Brain microvascular endothelial cell (primary cell): Measurements from ENCODE around the gene STAMBP.

Experiments used
- DNase-seq: peaks from one replicate; pipeline ENCODE4 v3.0.0-alpha.2; 2020
- H3K27ac ChIP-seq: fragments of 250-450 bp; sonication (Bioruptor Pico); 2 replicates; pipeline ENCODE4 v1.5.1; 2020; ENCODE audit warnings: mild to moderate bottlenecking, moderate library complexity
- H3K27me3 ChIP-seq: fragments of 250-450 bp; sonication (Bioruptor Pico); replicated peaks from 2 replicates; pipeline ENCODE4 v1.5.1; 2020; ENCODE audit warnings: mild to moderate bottlenecking
- H3K36me3 ChIP-seq: fragments of 250-450 bp; sonication (Bioruptor Pico); replicated peaks from 2 replicates; pipeline ENCODE4 v1.5.1; 2020; ENCODE audit warnings: mild to moderate bottlenecking
- H3K4me3 ChIP-seq: 2 replicates; pipeline ENCODE4 v1.5.1; 2011; ENCODE audit warnings: low read depth, mild to moderate bottlenecking, control low read depth, low read length, moderate library complexity
- in situ Hi-C: cut with HindIII; loops from 2 replicates; pipeline ENCODE4 v1.10.0; 2017; ENCODE audit warnings: low sequenced_read_pairs, low pct_ligation_motif_present
- TF ChIP-seq, protein P1 (sequence below): IDR thresholded peaks from 2 replicates; pipeline ENCODE4 v1.5.1; 2011; ENCODE audit warnings: low read depth, mild to moderate bottlenecking, moderate library complexity, low read length, control low read depth, inconsistent platforms; ENCODE audit errors: missing control alignments

STAMBP gene

DNA sequence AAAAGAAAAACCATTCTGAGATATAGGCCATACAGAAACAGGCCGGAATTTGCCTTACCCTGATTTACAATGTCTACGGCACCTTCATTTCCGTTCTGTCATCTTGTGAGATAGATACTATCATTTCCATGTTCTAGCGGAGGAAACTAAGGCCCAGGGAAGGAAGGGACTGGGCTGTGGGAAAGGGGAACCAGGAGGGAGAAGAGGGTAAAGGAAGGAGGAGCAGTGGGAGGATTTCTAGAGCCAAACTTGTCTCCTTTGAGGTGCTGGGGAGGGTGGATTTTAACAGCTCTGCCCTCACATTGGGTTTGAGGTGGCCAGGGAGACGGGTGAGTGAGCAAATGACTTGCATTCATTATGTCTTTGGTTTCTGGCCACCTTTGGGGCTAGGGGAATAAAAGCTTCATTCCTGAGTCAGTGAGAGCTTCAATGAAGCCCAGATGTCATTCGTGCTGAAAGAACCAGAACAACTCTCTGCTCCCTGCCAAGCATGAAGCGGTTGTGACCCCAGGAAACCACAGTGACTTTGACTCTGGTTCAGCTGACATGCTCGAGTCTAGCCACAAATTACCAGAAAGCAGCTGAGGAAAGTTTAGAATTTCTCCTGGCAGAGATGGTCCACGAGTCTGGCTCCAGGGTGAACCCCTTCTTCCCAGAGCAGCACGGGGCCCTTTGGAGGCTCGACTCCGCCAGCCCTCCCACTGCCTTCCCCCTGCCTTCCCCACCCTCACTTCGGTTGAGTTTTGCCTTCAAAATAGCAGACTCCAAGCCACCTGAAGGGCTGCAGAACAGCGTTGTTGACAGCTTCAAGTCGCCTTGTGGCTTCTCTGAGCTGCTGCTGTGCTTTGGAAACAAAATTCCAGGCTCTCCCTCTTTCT lies 67.8 kb downstream of the STAMBP start:
- DNase-seq, result peak; percentile 87
- Histone ChIP-seq H3K27me3 (no peaks in the 10 kb centered on the region), H3K36me3 (no peaks in the 10 kb centered on the region), H3K4me3 (no peak overlapping the region), H3K27ac (no peak overlapping the region)
- TF ChIP-seq, protein P1, sequence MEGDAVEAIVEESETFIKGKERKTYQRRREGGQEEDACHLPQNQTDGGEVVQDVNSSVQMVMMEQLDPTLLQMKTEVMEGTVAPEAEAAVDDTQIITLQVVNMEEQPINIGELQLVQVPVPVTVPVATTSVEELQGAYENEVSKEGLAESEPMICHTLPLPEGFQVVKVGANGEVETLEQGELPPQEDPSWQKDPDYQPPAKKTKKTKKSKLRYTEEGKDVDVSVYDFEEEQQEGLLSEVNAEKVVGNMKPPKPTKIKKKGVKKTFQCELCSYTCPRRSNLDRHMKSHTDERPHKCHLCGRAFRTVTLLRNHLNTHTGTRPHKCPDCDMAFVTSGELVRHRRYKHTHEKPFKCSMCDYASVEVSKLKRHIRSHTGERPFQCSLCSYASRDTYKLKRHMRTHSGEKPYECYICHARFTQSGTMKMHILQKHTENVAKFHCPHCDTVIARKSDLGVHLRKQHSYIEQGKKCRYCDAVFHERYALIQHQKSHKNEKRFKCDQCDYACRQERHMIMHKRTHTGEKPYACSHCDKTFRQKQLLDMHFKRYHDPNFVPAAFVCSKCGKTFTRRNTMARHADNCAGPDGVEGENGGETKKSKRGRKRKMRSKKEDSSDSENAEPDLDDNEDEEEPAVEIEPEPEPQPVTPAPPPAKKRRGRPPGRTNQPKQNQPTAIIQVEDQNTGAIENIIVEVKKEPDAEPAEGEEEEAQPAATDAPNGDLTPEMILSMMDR, result no peak
- in situ Hi-C loops, result no loop called here

DNA sequence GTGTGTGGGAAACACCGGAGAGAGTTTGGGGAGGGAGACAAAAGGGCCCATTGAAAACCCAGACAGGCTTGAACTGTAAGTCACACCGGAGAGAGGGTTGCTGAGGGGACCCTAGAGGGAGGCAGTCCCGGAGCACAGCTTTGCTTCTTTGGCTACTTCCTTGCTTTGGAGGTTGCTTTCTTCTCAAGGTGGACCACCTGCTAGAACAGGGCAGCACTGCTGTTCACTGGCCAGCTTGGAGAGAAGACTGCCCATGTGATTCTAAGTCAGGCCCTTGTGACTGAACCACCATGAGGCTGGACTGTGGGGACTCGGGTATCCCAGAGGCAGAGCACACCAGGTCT lies 68.5 kb downstream of the STAMBP start:
- Histone ChIP-seq H3K36me3 (no peaks in the 10 kb centered on the region), H3K4me3 (no peak overlapping the region), H3K27ac (no peak overlapping the region), H3K27me3 (no peaks in the 10 kb centered on the region)
- in situ Hi-C loops, result no loop called here
- DNase-seq, result no peak
- TF ChIP-seq, protein P1, result no peak

DNA sequence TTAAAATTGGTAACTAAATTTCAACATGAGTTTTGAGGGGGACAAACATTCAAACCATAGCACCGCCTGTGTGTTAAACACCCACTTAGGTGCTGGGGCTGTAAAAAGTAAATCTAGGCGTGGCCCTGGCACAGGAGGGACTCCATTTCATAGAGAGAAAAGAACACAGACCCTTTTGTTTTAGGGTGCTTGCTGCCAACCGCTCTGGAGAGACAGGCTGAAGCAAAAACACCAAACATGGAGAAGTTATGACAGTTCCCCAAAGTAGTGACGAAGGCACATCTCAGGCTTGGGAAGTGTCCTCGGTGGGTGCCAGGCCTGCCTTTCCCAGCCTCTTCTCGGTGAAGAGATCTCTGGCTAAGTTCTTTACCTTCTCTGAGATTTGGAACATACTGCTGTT lies 69.2 kb downstream of the STAMBP start:
- no peak overlapping the region for H3K4me3 ChIP-seq
- in situ Hi-C loops, result no loop called here
- H3K27ac ChIP-seq, result no peak overlapping the region
- no peaks in the 10 kb centered on the region for H3K27me3 ChIP-seq
- TF ChIP-seq, protein P1, result no peak
- no peaks in the 10 kb centered on the region for H3K36me3 ChIP-seq
- DNase-seq, result no peak

DNA sequence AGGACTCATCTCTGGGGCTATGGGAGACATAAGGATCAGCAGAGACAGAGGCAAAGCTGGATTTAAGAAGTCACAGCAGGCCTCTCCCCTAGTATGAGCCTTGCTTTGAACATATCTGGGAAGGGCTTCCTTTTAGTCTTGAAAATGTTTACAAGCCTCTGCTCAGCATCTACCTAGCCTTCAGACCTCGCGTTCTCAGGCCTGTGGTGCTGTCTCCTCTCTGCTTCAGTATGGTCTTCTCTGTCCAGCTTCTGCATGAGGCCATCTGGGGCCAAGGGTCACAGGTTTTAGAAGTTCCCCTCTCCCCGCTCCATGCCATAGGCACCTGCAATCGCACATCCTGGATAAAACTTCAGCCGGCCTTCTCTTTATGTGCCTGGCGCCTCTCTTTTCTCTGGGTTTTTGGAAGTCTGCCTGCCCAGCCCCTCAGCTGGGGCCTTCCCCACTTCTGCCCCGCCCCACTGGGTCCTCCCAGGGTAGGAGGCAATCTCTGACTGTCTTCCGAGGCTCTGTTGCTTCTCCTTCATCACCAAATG lies 71.1 kb downstream of the STAMBP start:
- DNase-seq, result no peak
- no peak overlapping the region for H3K4me3 ChIP-seq
- TF ChIP-seq, protein P1, result no peak
- H3K27me3 ChIP-seq, result no peaks in the 10 kb centered on the region
- in situ Hi-C loops, result no loop called here
- no peak overlapping the region for H3K27ac ChIP-seq
- H3K36me3 ChIP-seq, result no peaks in the 10 kb centered on the region

DNA sequence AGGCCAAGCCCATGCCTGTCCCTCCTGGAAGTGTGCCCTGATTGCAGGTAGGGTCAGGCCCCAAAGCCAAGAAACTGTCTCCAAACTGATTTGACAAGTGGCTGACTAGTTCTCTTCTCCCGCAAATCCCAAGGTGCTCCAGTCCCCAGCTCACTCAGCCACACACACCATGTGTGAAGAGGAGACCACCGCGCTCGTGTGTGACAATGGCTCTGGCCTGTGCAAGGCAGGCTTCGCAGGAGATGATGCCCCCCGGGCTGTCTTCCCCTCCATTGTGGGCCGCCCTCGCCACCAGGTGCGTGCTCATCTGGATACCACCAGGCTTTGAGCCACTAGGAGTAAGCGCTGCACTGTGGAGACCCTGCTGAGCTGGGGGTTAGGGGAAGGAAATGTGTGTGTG lies 72.4 kb downstream of the STAMBP start:
- no peaks in the 10 kb centered on the region for H3K36me3 ChIP-seq
- H3K4me3 ChIP-seq, result no peak overlapping the region
- no peak for DNase-seq
- in situ Hi-C loops, result no loop called here
- no peak overlapping the region for H3K27ac ChIP-seq
- H3K27me3 ChIP-seq, result no peaks in the 10 kb centered on the region
- TF ChIP-seq, protein P1, result no peak
